ENCODE measurements around the gene THEM4.

The THEM4 gene

DNA sequence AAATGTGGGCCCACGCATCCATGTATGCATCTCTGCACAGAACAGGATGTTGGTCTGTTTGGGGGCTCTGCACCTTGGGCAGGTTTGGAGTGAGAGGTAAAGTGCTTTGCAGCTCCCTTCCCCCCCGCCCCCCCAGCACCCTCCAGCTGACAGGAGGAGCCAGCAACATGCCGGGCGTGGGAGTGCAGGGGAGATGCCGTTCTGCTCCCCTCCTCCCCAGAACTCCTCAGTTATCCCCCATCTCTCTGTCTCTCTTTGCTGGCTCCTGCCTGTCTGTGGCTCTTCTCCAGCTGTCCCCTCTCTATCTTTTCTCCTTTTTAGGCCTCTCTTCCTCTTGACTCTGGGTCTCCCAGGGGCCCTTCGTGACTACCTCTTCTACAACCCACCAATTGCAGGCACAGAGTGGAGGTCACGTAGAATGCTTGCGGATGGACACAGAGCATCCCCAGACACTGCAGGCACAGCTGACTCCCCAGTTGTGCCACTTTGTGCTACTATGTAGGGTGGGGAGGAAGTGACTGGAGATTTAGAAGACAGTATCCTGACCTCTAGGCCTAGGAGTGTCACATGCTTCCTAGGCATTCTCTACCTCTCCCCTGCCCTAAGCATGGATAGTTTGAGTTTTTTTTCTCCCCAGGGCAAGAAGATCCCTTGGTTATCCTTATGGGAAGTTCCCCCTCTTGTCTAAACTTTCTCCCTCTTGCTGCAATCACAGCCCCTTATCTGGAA lies 76.0 kb downstream of the THEM4 start:
- DNase-seq = no peak

DNA sequence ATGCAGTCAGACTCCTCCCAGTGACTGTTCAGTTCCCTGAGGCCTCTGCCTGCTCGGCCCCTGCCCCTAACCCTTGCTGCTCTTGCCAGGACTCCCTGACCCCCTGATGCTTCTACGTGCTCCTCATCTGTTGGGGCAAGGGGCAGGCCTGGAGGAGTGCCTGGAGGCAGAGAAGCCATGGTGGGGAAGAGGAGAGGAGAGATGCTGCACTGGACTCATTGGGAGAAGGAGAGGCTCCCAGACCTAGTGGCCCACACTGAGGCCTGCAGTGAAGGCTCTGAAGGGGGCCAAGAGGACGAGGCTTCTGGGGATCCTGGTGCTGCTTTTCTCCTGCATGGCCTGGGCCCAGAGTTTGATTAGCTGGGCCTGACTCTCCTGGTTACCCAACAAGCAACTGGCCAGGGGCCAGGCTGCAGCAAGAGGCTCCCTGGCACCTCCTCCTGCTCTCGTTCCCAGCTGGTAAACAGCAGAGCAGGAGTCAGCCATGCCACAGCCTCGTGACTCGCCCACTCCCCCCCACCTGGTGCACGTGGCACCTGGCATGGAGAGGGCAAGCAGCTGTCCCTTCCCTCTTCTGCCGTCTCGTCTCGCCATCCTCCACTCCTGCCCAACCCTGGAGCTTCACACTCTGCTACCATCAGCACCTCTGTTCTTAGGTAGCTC lies 76.9 kb downstream of the THEM4 start:
- DNase-seq = no peak

DNA sequence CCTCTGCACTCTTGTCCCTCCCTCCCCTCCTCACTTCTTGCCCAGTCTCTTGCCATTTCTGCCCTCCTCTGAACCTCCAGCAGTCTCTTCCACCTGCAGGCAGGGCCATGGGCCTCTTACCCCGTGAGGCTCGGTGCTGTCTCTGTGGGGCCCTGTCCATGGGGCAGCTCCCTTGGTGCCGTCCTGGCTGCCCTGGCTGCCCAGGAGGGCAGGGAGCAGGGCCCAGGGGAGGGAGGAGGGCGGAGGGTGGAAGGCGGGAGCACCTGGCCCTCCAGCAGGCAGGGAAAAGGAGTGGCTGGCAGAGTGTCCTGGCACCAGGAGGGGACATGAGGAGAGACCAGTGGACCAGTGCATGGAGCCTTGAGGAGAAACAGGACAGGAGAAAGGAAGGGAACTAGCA lies 77.7 kb downstream of the THEM4 start, which contains the start of gene RORC:
TSS of gene RORC (minus strand) at position 198 of the 400 bp plus-strand sequence. CDS start at position 160, 38 bp downstream.
- no peak for DNase-seq

DNA sequence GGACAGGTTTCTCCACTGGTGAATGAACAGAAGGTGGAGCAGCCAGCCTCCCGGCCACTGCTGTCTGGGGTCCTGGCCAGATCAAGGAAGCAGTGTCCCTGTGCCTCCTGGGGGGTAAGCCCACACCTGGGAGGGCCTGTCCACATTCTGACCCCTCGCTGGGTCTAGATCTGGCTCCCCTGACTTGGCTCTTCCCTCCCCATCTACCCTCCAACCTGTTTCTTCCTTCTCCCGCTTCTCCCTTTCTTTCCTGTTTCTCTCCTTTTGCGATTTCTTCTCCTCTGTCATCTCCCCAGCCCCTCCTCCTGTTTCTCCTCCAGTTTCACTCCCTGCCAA lies 78.1 kb downstream of the THEM4 start:
- DNase-seq = no peak

GRCh38 chr1:151830055-151830454 lies 79.3 kb downstream of the THEM4 start:
- DNase-seq = no peak

- DNase-seq = no peak
Measured at GRCh38 chr1:151829352-151830046, 79.8 kb downstream of the THEM4 start.

GRCh38 chr1:151828921-151829320 lies 80.4 kb downstream of the THEM4 start:
- DNase-seq = no peak

DNA sequence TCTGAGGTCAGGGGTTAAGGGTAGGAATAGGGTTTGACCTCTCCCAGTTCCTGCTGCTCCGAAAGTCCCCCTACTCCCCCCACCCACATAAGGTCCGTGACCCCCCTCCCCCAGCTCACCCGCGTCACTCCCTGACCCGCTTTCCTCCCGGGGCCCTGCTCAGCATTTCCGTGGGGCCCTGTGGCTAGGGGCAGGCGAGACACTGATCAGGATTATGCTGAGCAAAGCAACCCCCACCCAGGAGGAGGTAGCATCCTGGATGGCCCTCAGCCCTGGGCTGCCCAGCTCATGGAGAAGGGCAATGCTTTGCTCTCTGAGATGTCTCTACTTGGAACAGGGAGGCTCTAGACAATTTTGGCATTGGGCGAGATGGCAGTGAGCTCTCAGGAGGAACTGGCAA lies 81.5 kb downstream of the THEM4 start:
- no peak for DNase-seq

GRCh38 chr1:151825751-151826660 lies 83.3 kb downstream of the THEM4 start:
- no peak for DNase-seq

DNA sequence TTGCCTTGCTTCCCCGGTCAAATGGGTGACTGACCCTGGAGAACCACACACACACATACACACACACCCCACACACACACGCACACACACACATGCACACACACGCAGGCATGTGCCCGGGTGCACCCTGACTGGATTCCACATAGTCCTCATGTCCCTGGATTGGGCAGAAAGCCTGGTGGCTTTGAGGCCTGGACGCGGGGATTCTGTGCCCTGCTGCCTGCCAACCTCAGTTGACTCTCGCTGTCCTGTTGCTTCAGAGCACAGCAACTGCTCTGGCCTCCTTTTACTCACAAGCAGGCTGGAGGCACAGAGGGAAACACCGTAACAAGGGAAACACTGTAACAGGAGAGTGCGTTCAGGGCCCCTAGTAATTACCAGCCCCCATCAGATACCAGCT lies 84.1 kb downstream of the THEM4 start:
- no peak for DNase-seq
